ENCODE results near the gene TNKS1BP1.
"Not testable (repeated sequence)": the region's sequence is repeated elsewhere in the genome, so short reads cannot be mapped to it uniquely, and the experiment has no call there.

The TNKS1BP1 gene

GRCh38 chr11:57283231-57283990 is 41.3 kb downstream of the TNKS1BP1 start:
- H3K9me2 ChIP-seq (replicated peaks; ENCODE audit: control insufficient read depth, low read length): no peaks in the 10 kb centered on the region; the same call in 1 of the 2 replicates
- H3K4me3 ChIP-seq (ENCODE audit: low read length): no peak overlapping the region
- H3K27me3 ChIP-seq (ENCODE audit: control insufficient read depth, low read length): peaks cover 4% of the 10 kb centered on the region; the same call in 1 of the 2 replicates
- TF ChIP-seq EZH2phosphoT487 (IDR thresholded peaks at IDR 0.05; ENCODE audit: borderline replicate concordance, low read length) (no peak), CTCF (IDR thresholded peaks at IDR 0.05; ENCODE audit: low read depth, low read length, poor library complexity, severe bottlenecking) (no peak)
- H3K79me2 ChIP-seq (ENCODE audit: control insufficient read depth, low read length): no peaks in the 10 kb centered on the region
- no peak overlapping the region for H3K4me2 ChIP-seq (ENCODE audit: low read length)
- H4K20me1 ChIP-seq (ENCODE audit: control insufficient read depth, insufficient read depth, low read depth, low read length): no peaks in the 10 kb centered on the region
- no peaks in the 10 kb centered on the region for H3K36me3 ChIP-seq (ENCODE audit: control insufficient read depth, low read length)
- no peaks in the 10 kb centered on the region for H3K9me3 ChIP-seq (ENCODE audit: control insufficient read depth, insufficient read depth, low read length)
- H3K4me1 ChIP-seq (ENCODE audit: control insufficient read depth, low read length): no peaks in the 10 kb centered on the region
- H3F3A ChIP-seq (ENCODE audit: control insufficient read depth, insufficient read depth): no peaks in the 10 kb centered on the region
- no peak overlapping the region for H3K27ac ChIP-seq (ENCODE audit: low read depth, low read length)

DNA sequence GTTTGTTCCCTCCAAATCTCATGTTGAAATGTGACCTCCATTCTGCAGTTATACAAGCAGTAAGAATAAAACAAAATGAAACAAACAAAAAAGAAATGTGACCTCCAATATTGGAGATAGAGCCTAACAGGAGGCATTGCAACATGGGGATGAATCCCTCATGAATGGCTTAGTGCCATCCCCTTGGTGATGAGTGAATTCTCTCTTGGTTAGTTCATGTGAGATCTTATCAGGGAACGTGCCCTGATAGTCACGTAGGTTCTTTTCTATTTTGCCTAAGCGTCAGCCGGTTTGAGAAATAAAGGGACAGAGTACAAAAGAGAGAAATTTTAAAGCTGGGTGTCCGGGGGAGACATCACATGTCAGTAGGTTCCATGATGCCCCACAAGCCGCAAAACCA is 43.2 kb downstream of the TNKS1BP1 start:
- not testable (repeated sequence) for H3K27ac ChIP-seq (ENCODE audit: low read depth, low read length); H3K79me2 ChIP-seq (ENCODE audit: control insufficient read depth, low read length); H3K4me1 ChIP-seq (ENCODE audit: control insufficient read depth, low read length); H3K4me2 ChIP-seq (ENCODE audit: low read length); H3K36me3 ChIP-seq (ENCODE audit: control insufficient read depth, low read length); H4K20me1 ChIP-seq (ENCODE audit: control insufficient read depth, insufficient read depth, low read depth, low read length); H3K9me2 ChIP-seq (replicated peaks; ENCODE audit: control insufficient read depth, low read length); H3K4me3 ChIP-seq (ENCODE audit: low read length); H3F3A ChIP-seq (ENCODE audit: control insufficient read depth, insufficient read depth); H3K9me3 ChIP-seq (ENCODE audit: control insufficient read depth, insufficient read depth, low read length)
- H3K27me3 ChIP-seq (ENCODE audit: control insufficient read depth, low read length): peaks cover 18% of the 10 kb centered on the region

DNA sequence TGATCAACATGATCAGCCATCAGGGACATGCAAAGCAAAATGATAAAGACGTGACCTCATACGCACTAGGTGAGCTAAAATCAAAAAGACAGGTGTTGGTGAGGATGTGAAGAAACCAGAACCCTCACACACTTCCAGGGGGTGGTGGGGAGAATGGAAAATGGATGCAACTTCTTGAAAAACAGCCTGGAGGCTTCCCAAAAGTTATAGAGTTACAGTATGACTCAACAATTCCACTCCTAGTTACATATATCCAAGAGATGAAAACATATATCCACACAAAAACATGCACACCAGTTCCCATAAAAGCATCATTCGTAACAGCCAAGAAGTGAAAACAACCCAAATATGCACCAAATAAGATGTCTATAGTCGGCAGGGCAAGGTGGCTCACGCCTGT is 45.6 kb downstream of the TNKS1BP1 start:
- Histone ChIP-seq H3K79me2 (ENCODE audit: control insufficient read depth, low read length) (no peaks in the 10 kb centered on the region), H3K4me3 (ENCODE audit: low read length) (no peak overlapping the region), H3K27ac (ENCODE audit: low read depth, low read length) (no peak overlapping the region), H3F3A (ENCODE audit: control insufficient read depth, insufficient read depth) (no peaks in the 10 kb centered on the region), H3K27me3 (ENCODE audit: control insufficient read depth, low read length) (peaks cover 31% of the 10 kb centered on the region), H3K36me3 (ENCODE audit: control insufficient read depth, low read length) (no peaks in the 10 kb centered on the region), H3K4me2 (ENCODE audit: low read length) (no peak overlapping the region), H3K4me1 (ENCODE audit: control insufficient read depth, low read length) (no peaks in the 10 kb centered on the region), H4K20me1 (ENCODE audit: control insufficient read depth, insufficient read depth, low read depth, low read length) (no peaks in the 10 kb centered on the region), H3K9me3 (ENCODE audit: control insufficient read depth, insufficient read depth, low read length) (no peaks in the 10 kb centered on the region), H3K9me2 (replicated peaks; ENCODE audit: control insufficient read depth, low read length) (no peaks in the 10 kb centered on the region)
- TF ChIP-seq EZH2phosphoT487 (IDR thresholded peaks at IDR 0.05; ENCODE audit: borderline replicate concordance, low read length) (no peak), CTCF (IDR thresholded peaks at IDR 0.05; ENCODE audit: low read depth, low read length, poor library complexity, severe bottlenecking) (no peak)

- Histone ChIP-seq H3K4me3 (ENCODE audit: low read length) (no peak overlapping the region), H3K9me2 (replicated peaks; ENCODE audit: control insufficient read depth, low read length) (no peaks in the 10 kb centered on the region), H3K9me3 (ENCODE audit: control insufficient read depth, insufficient read depth, low read length) (no peaks in the 10 kb centered on the region), H3K27me3 (ENCODE audit: control insufficient read depth, low read length) (peaks cover 34% of the 10 kb centered on the region), H3K36me3 (ENCODE audit: control insufficient read depth, low read length) (no peaks in the 10 kb centered on the region), H3K79me2 (ENCODE audit: control insufficient read depth, low read length) (no peaks in the 10 kb centered on the region), H3K4me1 (ENCODE audit: control insufficient read depth, low read length) (no peaks in the 10 kb centered on the region), H3F3A (ENCODE audit: control insufficient read depth, insufficient read depth) (no peaks in the 10 kb centered on the region), H4K20me1 (ENCODE audit: control insufficient read depth, insufficient read depth, low read depth, low read length) (no peaks in the 10 kb centered on the region), H3K27ac (ENCODE audit: low read depth, low read length) (no peak overlapping the region), H3K4me2 (ENCODE audit: low read length) (no peak overlapping the region)
- TF ChIP-seq CTCF (IDR thresholded peaks at IDR 0.05; ENCODE audit: low read depth, low read length, poor library complexity, severe bottlenecking): no peak
- no peak for TF ChIP-seq EZH2phosphoT487 (IDR thresholded peaks at IDR 0.05; ENCODE audit: borderline replicate concordance, low read length)
Observed at GRCh38 chr11:57278721-57279095, 46.0 kb downstream of the TNKS1BP1 start.
